Measurements from ENCODE around the gene FOXL2NB.

FOXL2NB gene

GRCh38 chr3:138933068-138933668 is 13.8 kb upstream of the FOXL2NB start:
- DNase-seq, result no peak

- DNase-seq, result no peak
Measured at GRCh38 chr3:138933981-138934691, 12.9 kb upstream of the FOXL2NB start.

- no peak for DNase-seq
Measured at GRCh38 chr3:138935505-138935862, 11.5 kb upstream of the FOXL2NB start.

GRCh38 chr3:138935863-138936740 is 10.9 kb upstream of the FOXL2NB start:
- peak; percentile 76 for DNase-seq

- DNase-seq, result no peak
Measured at GRCh38 chr3:138936741-138937689, 10.0 kb upstream of the FOXL2NB start.

- no peak for DNase-seq
Measured at GRCh38 chr3:138937690-138938055, 9.3 kb upstream of the FOXL2NB start.

- DNase-seq, result peak; percentile 40
Measured at GRCh38 chr3:138938056-138938876, 8.8 kb upstream of the FOXL2NB start.

- DNase-seq, result no peak
Measured at GRCh38 chr3:138938877-138939560, 8.0 kb upstream of the FOXL2NB start.

- no peak for DNase-seq
Measured at GRCh38 chr3:138939561-138940241, 7.3 kb upstream of the FOXL2NB start.

GRCh38 chr3:138940446-138940845 is 6.6 kb upstream of the FOXL2NB start:
- no peak for DNase-seq

GRCh38 chr3:138941259-138941885 is 5.6 kb upstream of the FOXL2NB start:
- DNase-seq, result peak; percentile 76

- DNase-seq, result no peak
Measured at GRCh38 chr3:138942271-138942670, 4.7 kb upstream of the FOXL2NB start.

GRCh38 chr3:138942861-138943623 is 4.0 kb upstream of the FOXL2NB start:
- no peak for DNase-seq

- DNase-seq, result no peak
Measured at GRCh38 chr3:138943724-138944653, 3.0 kb upstream of the FOXL2NB start.

- no peak for DNase-seq
Measured at GRCh38 chr3:138944654-138944928, 2.4 kb upstream of the FOXL2NB start.

- peak; percentile 44 for DNase-seq
Measured at GRCh38 chr3:138944929-138945708, 1.9 kb upstream of the FOXL2NB start.

Data from hematopoietic multipotent progenitor cell treated with erythropoietin and hydrocortisone succinate and interleukin-3 and kit ligand, for 6 days (in vitro differentiated cells).